HEK293 (cell line): Measurements from ENCODE around the gene LPIN1.

Experiments
- YY1 ChIP-seq: fragments of 450-650 bp; formaldehyde crosslinking; IDR thresholded peaks from 2 replicates; pipeline ENCODE4 v1.5.1; 2018; ENCODE audit warnings: missing biosample characterization, missing genetic modification characterization
- ZNF121 ChIP-seq: fragments of 450-650 bp; formaldehyde crosslinking; IDR thresholded peaks from 2 replicates; pipeline ENCODE4 v1.5.1; 2016; ENCODE audit warnings: missing biosample characterization, missing genetic modification characterization
- ZNF366 ChIP-seq: fragments of 450-650 bp; formaldehyde crosslinking; conservative IDR thresholded peaks from 2 replicates; pipeline ENCODE4 v1.5.1; 2016; ENCODE audit warnings: missing biosample characterization, missing genetic modification characterization
- ZNF473 ChIP-seq: fragments of 450-650 bp; formaldehyde crosslinking; IDR thresholded peaks from 2 replicates; pipeline ENCODE4 v1.5.1; 2017; ENCODE audit warnings: missing biosample characterization, missing genetic modification characterization
- ZNF629 ChIP-seq: fragments of 450-650 bp; formaldehyde crosslinking; IDR thresholded peaks from 2 replicates; pipeline ENCODE4 v1.5.1; 2017; ENCODE audit warnings: missing biosample characterization, missing genetic modification characterization
- ZNF785 ChIP-seq: fragments of 450-650 bp; formaldehyde crosslinking; IDR thresholded peaks from 2 replicates; pipeline ENCODE4 v1.5.1; 2016; ENCODE audit warnings: missing biosample characterization, missing genetic modification characterization
- TF ChIP-seq, protein P1 (sequence below): fragments of 450-650 bp; formaldehyde crosslinking; IDR thresholded peaks from 2 replicates; pipeline ENCODE4 v1.5.1; 2016; ENCODE audit warnings: missing biosample characterization, missing genetic modification characterization
- TF ChIP-seq, protein P2 (sequence below): sonication (generic); formaldehyde crosslinking; IDR thresholded peaks from 2 replicates; pipeline ENCODE4 v1.8.1; 2022; ENCODE audit warnings: mild to moderate bottlenecking, moderate library complexity, missing genetic modification reagents

DNA sequence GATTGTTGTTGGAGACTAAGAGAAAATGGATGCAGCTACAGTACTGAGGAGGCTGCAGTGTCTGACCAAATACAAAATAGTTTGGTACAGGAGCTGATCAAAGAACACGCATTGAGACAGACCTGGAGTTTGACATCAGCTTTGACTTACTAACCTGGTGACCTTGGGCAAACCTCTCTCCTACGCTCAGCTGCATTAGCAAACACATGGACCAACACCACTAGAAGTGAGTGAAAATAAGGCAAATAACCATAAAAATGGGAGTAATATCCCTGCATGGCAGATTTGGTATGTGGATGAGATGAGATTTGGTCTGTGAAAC lies 126.5 kb downstream of the LPIN1 start:
- TF ChIP-seq, protein P1, sequence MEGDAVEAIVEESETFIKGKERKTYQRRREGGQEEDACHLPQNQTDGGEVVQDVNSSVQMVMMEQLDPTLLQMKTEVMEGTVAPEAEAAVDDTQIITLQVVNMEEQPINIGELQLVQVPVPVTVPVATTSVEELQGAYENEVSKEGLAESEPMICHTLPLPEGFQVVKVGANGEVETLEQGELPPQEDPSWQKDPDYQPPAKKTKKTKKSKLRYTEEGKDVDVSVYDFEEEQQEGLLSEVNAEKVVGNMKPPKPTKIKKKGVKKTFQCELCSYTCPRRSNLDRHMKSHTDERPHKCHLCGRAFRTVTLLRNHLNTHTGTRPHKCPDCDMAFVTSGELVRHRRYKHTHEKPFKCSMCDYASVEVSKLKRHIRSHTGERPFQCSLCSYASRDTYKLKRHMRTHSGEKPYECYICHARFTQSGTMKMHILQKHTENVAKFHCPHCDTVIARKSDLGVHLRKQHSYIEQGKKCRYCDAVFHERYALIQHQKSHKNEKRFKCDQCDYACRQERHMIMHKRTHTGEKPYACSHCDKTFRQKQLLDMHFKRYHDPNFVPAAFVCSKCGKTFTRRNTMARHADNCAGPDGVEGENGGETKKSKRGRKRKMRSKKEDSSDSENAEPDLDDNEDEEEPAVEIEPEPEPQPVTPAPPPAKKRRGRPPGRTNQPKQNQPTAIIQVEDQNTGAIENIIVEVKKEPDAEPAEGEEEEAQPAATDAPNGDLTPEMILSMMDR (tag by site-specific recombination): no peak
- TF ChIP-seq ZNF629 (no peak), ZNF121 (tag by site-specific recombination) (no peak), ZNF473 (tag by site-specific recombination) (no peak), ZNF366 (tag by site-specific recombination) (no peak), YY1 (tag by site-specific recombination) (no peak), ZNF785 (tag by site-specific recombination) (no peak)
- TF ChIP-seq, protein P2, sequence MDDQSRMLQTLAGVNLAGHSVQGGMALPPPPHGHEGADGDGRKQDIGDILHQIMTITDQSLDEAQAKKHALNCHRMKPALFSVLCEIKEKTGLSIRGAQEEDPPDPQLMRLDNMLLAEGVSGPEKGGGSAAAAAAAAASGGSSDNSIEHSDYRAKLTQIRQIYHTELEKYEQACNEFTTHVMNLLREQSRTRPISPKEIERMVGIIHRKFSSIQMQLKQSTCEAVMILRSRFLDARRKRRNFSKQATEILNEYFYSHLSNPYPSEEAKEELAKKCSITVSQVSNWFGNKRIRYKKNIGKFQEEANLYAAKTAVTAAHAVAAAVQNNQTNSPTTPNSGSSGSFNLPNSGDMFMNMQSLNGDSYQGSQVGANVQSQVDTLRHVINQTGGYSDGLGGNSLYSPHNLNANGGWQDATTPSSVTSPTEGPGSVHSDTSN (CRISPR knock-in tag): no peak
